HG03354 (cell line): ENCODE data around the gene MAP7D3.
"Not testable (repeated sequence)": the region's sequence is repeated elsewhere in the genome, so short reads cannot be mapped to it uniquely, and the experiment has no call there.

ENCODE experiments used
- ATAC-seq: cut with Tn5 transposase; IDR thresholded peaks from one replicate; pipeline ENCODE4 v1.9.1; 2021; ENCODE audit warnings: mild to moderate bottlenecking; ENCODE audit not compliant: unreplicated experiment, poor library complexity, severe bottlenecking

Gene MAP7D3

DNA sequence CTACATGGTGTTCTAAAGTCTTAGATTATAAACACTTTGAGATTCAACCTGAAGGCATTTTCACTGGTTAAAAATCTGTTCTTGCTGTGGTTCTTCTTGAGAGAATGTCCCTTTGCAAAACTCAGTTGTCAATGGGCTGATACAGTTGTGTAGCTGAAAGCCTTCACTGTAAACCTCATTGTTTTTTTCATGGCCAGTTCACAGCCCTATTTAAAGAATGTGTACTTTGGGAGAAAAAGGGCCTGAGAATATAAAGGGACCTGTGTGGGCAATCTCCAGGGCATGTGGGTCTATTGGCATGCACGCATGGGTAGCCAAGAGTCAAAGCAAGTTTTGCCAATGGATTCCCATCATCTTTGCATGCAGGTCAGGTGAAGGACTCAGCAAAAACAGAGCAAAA, 7.8 kb upstream of the MAP7D3 start:
- no peak for ATAC-seq

- no peak for ATAC-seq
Measured at GRCh38 chrX:136256026-136256425, 4.8 kb upstream of the MAP7D3 start.

DNA sequence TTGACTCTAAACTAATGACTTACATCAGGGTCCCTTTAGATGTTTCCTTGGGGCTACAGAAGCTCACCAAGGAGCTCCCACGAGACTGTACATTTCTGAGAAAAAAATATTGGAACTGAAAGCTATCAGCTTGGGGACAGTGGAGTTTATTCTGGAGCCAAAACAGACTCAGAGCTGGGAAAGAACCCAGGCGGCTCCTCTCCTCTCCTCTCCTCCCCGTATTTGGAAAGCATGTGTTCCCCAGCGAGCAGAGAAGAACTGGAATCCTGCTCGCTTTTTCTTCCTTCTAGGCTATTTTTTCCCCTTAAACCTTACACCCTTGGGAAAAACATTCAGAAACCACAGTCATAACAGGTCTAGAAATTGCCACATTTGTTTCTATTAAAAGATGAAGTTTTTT, 4.3 kb upstream of the MAP7D3 start:
- no peak for ATAC-seq

- ATAC-seq = peak; percentile 47
Measured at GRCh38 chrX:136250191-136251040, 784 bp downstream of the MAP7D3 start.

GRCh38 chrX:136246201-136246600, 5.0 kb downstream of the MAP7D3 start:
- ATAC-seq = no peak

- ATAC-seq = not testable (repeated sequence)
Measured at GRCh38 chrX:136237849-136238248, 13.4 kb downstream of the MAP7D3 start.

- ATAC-seq = no peak
Measured at GRCh38 chrX:136237074-136237473, 14.1 kb downstream of the MAP7D3 start.

DNA sequence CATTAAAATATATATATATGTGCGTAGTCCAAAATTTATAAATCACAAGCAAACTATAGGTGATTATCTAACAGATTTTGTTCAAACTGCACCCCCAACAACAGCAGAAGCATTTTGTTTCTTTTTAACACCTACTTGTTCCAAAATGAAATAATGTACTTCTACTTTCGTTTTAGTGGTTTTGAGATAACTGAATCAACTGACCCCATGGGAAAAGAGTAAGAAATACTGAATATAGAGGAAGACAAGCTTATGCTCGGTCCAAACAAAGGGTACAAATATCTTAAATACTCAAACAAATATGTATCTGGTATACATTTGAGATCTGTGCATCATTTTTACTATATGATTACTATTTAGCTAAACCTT, 22.4 kb downstream of the MAP7D3 start:
- ATAC-seq = peak; percentile 67

- peak; percentile 71 for ATAC-seq
Measured at GRCh38 chrX:136227948-136228838, 23.0 kb downstream of the MAP7D3 start.

- ATAC-seq = no peak
Measured at GRCh38 chrX:136227074-136227473, 24.1 kb downstream of the MAP7D3 start.

- ATAC-seq = no peak
Measured at GRCh38 chrX:136221851-136222513, 29.2 kb downstream of the MAP7D3 start.

GRCh38 chrX:136220951-136221350, 30.2 kb downstream of the MAP7D3 start:
- ATAC-seq = no peak

DNA sequence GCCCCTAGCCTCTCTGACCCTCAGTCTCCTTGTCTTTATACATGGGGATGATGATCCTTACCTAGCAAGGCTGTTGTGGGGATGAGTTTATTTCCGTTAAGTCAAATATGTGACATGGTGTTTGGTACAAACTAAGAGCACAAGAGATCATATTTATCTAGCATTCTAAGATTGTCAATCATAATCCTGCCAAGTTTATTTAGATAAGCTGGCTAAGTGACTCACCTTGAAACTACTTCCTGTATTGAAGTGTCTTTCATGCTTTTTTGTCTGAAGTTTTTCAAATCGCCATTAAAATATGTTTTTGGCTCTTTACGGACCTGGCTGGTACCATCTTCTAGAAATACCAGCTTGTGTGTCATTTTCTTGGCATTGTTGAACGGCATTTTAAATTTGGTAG, 30.7 kb downstream of the MAP7D3 start:
- ATAC-seq = no peak

DNA sequence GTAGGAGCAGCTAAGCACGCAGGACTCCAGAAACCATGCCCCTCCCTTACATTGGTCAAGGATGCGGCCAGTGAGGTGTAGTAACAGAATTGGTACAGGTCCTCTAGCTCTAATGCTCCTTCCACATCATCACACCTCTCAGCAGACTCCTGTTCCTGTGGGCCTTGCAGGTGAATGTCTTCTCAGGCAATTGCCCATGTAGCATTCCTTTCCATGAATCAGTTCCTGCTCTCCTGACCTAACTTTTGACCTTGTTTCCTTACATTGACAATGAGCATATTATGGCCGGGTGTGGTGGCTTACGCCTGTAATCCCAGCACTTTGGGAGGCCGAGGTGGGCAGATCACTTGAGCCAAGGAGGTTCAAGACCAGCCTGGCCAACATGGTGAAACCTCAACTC, 31.3 kb downstream of the MAP7D3 start:
- ATAC-seq = no peak

- no peak for ATAC-seq
Measured at GRCh38 chrX:136215559-136215958, 35.6 kb downstream of the MAP7D3 start.

DNA sequence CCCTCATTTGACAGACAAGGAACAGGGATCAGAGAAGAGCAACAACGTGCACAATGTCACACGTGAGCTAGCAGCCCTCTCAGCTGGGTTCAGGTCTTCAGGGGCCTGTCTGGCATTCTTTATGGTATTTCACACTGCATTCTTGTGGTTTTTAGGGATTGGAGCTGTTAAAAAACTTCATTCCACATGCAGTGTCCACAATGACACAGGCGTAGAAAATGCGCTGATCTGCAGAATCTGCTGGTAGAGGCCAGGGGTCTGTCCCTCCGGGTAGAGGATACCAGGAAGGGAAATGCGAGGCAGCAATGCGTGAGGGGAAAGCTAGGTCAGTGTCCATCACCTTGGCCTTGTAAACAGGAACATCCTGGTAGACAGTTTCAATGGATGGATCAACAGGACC, 36.6 kb downstream of the MAP7D3 start:
- no peak for ATAC-seq

GRCh38 chrX:136212557-136213111, 38.6 kb downstream of the MAP7D3 start:
- ATAC-seq = no peak

- ATAC-seq = no peak
Measured at GRCh38 chrX:136211766-136212556, 39.2 kb downstream of the MAP7D3 start.

DNA sequence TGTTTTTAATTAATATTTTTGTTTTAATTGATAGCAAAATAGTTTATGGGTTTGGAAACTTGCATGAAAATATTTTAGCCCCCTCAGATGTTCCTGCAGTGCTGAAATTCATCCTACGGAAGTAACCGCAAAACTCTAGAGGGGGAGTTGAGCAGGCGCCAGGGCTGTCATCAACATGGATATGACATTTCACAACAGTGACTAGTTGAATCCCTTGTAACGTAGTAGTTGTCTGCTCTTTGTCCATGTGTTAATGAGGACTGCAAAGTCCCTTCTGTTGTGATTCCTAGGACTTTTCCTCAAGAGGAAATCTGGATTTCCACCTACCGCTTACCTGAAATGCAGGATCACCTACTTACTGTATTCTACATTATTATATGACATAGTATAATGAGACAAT, 40.4 kb downstream of the MAP7D3 start:
- ATAC-seq = no peak
